Right lobe of liver (tissue), 4 donors: Measurements from ENCODE around the gene FLCN.

ENCODE experiments used
- POLR2A ChIP-seq: fragments of 450-650 bp; IDR thresholded peaks from one replicate; pipeline ENCODE4 v1.6.1; 2017; ENCODE audit warnings: antibody characterized with exemption, mild to moderate bottlenecking
- TF ChIP-seq, protein P1 (sequence below), 4 donors: fragments of 200-600 bp in 3 of 4; fragments of 450-650 bp in 1 of 4; IDR thresholded peaks; one replicate each; pipeline versions ENCODE4 v1.5.1 to v1.8.0; 2016 to 2022; ENCODE audit warnings: antibody characterized with exemption in 4 of 4, mild to moderate bottlenecking in 2 of 4
- donor health status: DM: no; HTN: no; CAD: no.
- donor health status: DM: no; HTN: no; CAD: no.
- donor health status: DM: no; HTN: yes; CAD: no.

DNA sequence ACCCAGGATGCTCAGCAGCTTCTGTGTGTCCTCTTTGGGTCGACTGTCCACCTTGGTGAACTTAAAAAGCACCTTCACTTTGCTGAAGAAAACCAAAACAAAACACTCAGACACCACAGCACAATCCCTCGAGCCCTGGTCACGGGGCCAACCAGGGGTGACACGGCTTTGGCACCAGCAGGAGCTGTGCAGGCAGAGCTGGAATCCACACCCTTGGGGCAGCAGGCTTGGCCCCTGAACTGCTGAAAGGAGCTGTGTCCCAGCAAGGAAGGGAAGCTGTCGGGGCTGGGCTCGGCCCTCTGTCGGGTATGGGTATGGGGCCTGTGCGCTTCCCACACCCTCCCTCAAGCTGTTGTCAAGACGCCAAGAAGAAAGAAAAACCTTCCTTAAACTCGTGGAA, 23.2 kb downstream of the FLCN start:
- TF ChIP-seq, protein P1, sequence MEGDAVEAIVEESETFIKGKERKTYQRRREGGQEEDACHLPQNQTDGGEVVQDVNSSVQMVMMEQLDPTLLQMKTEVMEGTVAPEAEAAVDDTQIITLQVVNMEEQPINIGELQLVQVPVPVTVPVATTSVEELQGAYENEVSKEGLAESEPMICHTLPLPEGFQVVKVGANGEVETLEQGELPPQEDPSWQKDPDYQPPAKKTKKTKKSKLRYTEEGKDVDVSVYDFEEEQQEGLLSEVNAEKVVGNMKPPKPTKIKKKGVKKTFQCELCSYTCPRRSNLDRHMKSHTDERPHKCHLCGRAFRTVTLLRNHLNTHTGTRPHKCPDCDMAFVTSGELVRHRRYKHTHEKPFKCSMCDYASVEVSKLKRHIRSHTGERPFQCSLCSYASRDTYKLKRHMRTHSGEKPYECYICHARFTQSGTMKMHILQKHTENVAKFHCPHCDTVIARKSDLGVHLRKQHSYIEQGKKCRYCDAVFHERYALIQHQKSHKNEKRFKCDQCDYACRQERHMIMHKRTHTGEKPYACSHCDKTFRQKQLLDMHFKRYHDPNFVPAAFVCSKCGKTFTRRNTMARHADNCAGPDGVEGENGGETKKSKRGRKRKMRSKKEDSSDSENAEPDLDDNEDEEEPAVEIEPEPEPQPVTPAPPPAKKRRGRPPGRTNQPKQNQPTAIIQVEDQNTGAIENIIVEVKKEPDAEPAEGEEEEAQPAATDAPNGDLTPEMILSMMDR (IDR thresholded peaks at IDR 0.05), result no peak
- TF ChIP-seq POLR2A, result no peak
